B cell (primary cell): Measurements from ENCODE around the gene C11orf21. TPM values are rescaled to one million over a fixed set of nuclear protein-coding genes. Genes with fewer than 3 reads are reported as not detected.

ENCODE experiments used
- ATAC-seq: fragments of 200-7000 bp; cut with Tn5 transposase; one replicate; pipeline ENCODE4 v1.10.0; 2021; ENCODE audit warnings: low read depth, mild to moderate bottlenecking, moderate number of reproducible peaks, moderate library complexity
- CTCF ChIA-PET: fragments of 350-600 bp; sonication (Branson Sonifier 250); formaldehyde crosslinking; loops from one replicate; lab custom pipeline; 2021; ENCODE audit warnings: antibody characterized with exemption, inconsistent platforms; lab: Charles Lee
- POLR2A ChIA-PET: fragments of 350-600 bp; sonication (Branson Sonifier 250); formaldehyde crosslinking; loops from one replicate; lab custom pipeline; 2021; ENCODE audit warnings: antibody characterized with exemption; lab: Charles Lee
- DNase-seq: peaks from one replicate; pipeline ENCODE4 v3.0.0; 2013
- H2AFZ ChIP-seq: 2 replicates; pipeline ENCODE4 v1.6.1; 2012; ENCODE audit warnings: mild to moderate bottlenecking, low read depth, low read length; ENCODE audit not compliant: insufficient read depth, poor library complexity, severe bottlenecking
- H3K27ac ChIP-seq, 2 donors: 1 replicate in 1 of 2; 2 replicates in 1 of 2; pipeline ENCODE4 v1.5.1; 2012 to 2013; ENCODE audit warnings: low read length in 2 of 2, mild to moderate bottlenecking in 2 of 2, moderate library complexity in 1 of 2
- H3K27me3 ChIP-seq, 4 experiments: fragments of 200-600 bp in 1 of 4; sonication (generic) in 1 of 4; replicated peaks in 1 of 4; 1 replicate in 2 of 4; 2 replicates in 2 of 4; pipeline versions ENCODE4 v1.6.1 to v1.7.0; 2013 to 2016; ENCODE audit warnings: low read length in 3 of 4, mild to moderate bottlenecking in 2 of 4, mixed read lengths in 1 of 4, moderate library complexity in 1 of 4; ENCODE audit not compliant: insufficient read depth in 4 of 4, control insufficient read depth in 3 of 4; ENCODE audit errors: control extremely low read depth in 1 of 4
- H3K36me3 ChIP-seq, 2 experiments: replicated peaks in 1 of 2; 1 replicate in 1 of 2; 2 replicates in 1 of 2; pipeline versions ENCODE4 v1.6.1 to v1.7.1; 2013; ENCODE audit warnings: low read length in 1 of 2; ENCODE audit not compliant: insufficient read depth in 2 of 2, control insufficient read depth in 1 of 2; ENCODE audit errors: control extremely low read depth in 1 of 2, extremely low read depth in 1 of 2
- H3K4me1 ChIP-seq, 2 donors: fragments of 200-600 bp in 1 of 2; sonication (generic) in 1 of 2; 1 replicate in 1 of 2; 2 replicates in 1 of 2; pipeline versions ENCODE4 v1.5.1 to v1.6.1; 2013 to 2017; ENCODE audit warnings: low read length in 2 of 2; ENCODE audit not compliant: control insufficient read depth in 2 of 2, insufficient read depth in 2 of 2
- H3K4me2 ChIP-seq: replicated peaks from 2 replicates; pipeline ENCODE3; 2012; ENCODE audit warnings: mild to moderate bottlenecking, low read depth, low read length; ENCODE audit not compliant: poor library complexity, severe bottlenecking
- H3K4me3 ChIP-seq, 5 experiments: fragments of 200-600 bp in 1 of 5; sonication (generic) in 1 of 5; 1 replicate in 3 of 5; 2 replicates in 2 of 5; pipeline versions ENCODE4 v1.5.1 to v1.7.0; 2011 to 2016; ENCODE audit warnings: low read length in 4 of 5, mild to moderate bottlenecking in 4 of 5, low read depth in 2 of 5, control low read depth in 1 of 5, moderate library complexity in 1 of 5; ENCODE audit not compliant: insufficient read depth in 1 of 5; ENCODE audit errors: control extremely low read depth in 1 of 5, extremely low read depth in 1 of 5
- H3K79me2 ChIP-seq: fragments of 200-600 bp; sonication (generic); one replicate; pipeline ENCODE4 v1.6.0; 2016; ENCODE audit warnings: low read length; ENCODE audit not compliant: control insufficient read depth, insufficient read depth
- H3K9ac ChIP-seq: fragments of 200-600 bp; sonication (generic); 2 replicates; pipeline ENCODE4 v1.6.1; 2017; ENCODE audit warnings: mild to moderate bottlenecking, low read length, moderate library complexity
- H3K9me3 ChIP-seq, 3 donors: one replicate each; pipeline versions ENCODE4 v1.6.1 to v1.7.1; 2013; ENCODE audit warnings: low read length in 2 of 3; ENCODE audit not compliant: control insufficient read depth in 2 of 3, insufficient read depth in 1 of 3; ENCODE audit errors: control extremely low read depth in 1 of 3
- H4K20me1 ChIP-seq: 2 replicates; pipeline ENCODE4 v1.6.0; 2012; ENCODE audit warnings: mild to moderate bottlenecking, low read length; ENCODE audit not compliant: insufficient read depth, control insufficient read depth, poor library complexity, severe bottlenecking
- H3K27ac Mint-ChIP-seq: one replicate; pipeline ENCODE4 v1.8.0; 2021; ENCODE audit warnings: mixed read lengths
- H3K27me3 Mint-ChIP-seq: one replicate; pipeline ENCODE4 v1.8.0; 2021; ENCODE audit warnings: mixed read lengths
- H3K4me1 Mint-ChIP-seq: one replicate; pipeline ENCODE4 v1.8.0; 2021; ENCODE audit warnings: mixed read lengths
- H3K4me3 Mint-ChIP-seq: one replicate; pipeline ENCODE4 v1.8.0; 2021; ENCODE audit warnings: mixed read lengths
- H3K9me3 Mint-ChIP-seq: one replicate; pipeline ENCODE4 v1.8.0; 2022; ENCODE audit warnings: mixed read lengths; ENCODE audit not compliant: insufficient read depth
- CTCF ChIP-seq: fragments of 200-600 bp; IDR thresholded peaks from one replicate; pipeline ENCODE4 v1.8.0; 2022; ENCODE audit warnings: antibody characterized with exemption, mild to moderate bottlenecking
- EZH2 ChIP-seq: IDR thresholded peaks from 2 replicates; pipeline ENCODE4 v1.6.1; 2012; ENCODE audit warnings: borderline replicate concordance, low read depth, mild to moderate bottlenecking, moderate library complexity, low read length; ENCODE audit not compliant: insufficient read depth, poor library complexity, severe bottlenecking
- WGBS: methylation state at CpG from one replicate; pipeline ENCODE4 v1.1.5; 2013; ENCODE audit warnings: missing lambda C conversion rate; ENCODE audit not compliant: insufficient coverage; 5-methylcytosine and 5-hydroxymethylcytosine counted together
- intact Hi-C: fragments of 100-400 bp; cut with micrococcal nuclease; formaldehyde crosslinking; loops from one replicate; pipeline ENCODE4 v1.10.0; 2022
- polyA plus RNA-seq: library from polyadenylated mRNA; depleted of rRNA; stranded (reverse); fragments of >200 nt; gene quantifications from 2 replicates; pipeline ENCODE4 v1.2.3, GENCODE V29; 2012
- total RNA-seq, 2 donors: library from RNA; stranded (reverse); fragments of 120-200 nt in 1 of 2; gene quantifications; 1 replicate in 1 of 2; 2 replicates in 1 of 2; pipeline versions ENCODE4 v1.2.3 to v1.2.4, GENCODE V29; 2013 to 2022

C11orf21 gene
- total and polyA plus RNA-seq, 2 donors (not counting 1 experiment from before 2014, with no cell fraction given), result 22.8 to 38.9 TPM

- no peaks in the 10 kb centered on the region for H4K20me1 ChIP-seq
- H3K9ac ChIP-seq, result no peak overlapping the region
- no peak overlapping the region for H3K4me3 ChIP-seq
- intact Hi-C loops, result no loop called here
- ATAC-seq, result no peak
- H3K27me3 ChIP-seq, result peaks cover 0 to 40% (median 7%) of the 10 kb centered on the region in 4 experiments
- peaks cover 1 to 15% (median 4%) of the 10 kb centered on the region in 3 donors for H3K9me3 ChIP-seq
- H3K4me2 ChIP-seq, result no peak overlapping the region
- whole genome bisulfite sequencing, result 90% methylated on average over 25 of the region's 30 CpGs
- H2AFZ ChIP-seq, result no peak overlapping the region
- H3K9me3 Mint-ChIP-seq, result peaks cover 7% of the 10 kb centered on the region
- no peaks in the 10 kb centered on the region for H3K36me3 ChIP-seq
- peaks cover 11% of the 10 kb centered on the region for H3K27me3 Mint-ChIP-seq
- H3K27ac ChIP-seq, result no peak overlapping the region
- DNase-seq, result no peak
- H3K79me2 ChIP-seq, result no peaks in the 10 kb centered on the region
- no peak overlapping the region for H3K27ac Mint-ChIP-seq
- ChIA-PET POLR2A (no interaction called here), CTCF (interaction anchor here (0.9 to 1.2 kb wide), 2 partner anchors 23 to 145 kb away, joined by 3 read pairs; no protein-coding TSS in a partner anchor)
- peaks cover 8 to 9% of the 10 kb centered on the region in 2 donors for H3K4me1 ChIP-seq
- no peak overlapping the region for H3K4me3 Mint-ChIP-seq
- TF ChIP-seq CTCF (no peak), EZH2 (no peak)
- peaks cover 6% of the 10 kb centered on the region for H3K4me1 Mint-ChIP-seq
Measured at GRCh38 chr11:2275334-2276279, 26.1 kb downstream of the C11orf21 start.

- peaks cover 11% of the 10 kb centered on the region for H3K4me1 Mint-ChIP-seq
- H3K27me3 ChIP-seq, result peaks cover 0 to 45% (median 9%) of the 10 kb centered on the region in 4 experiments
Measured at GRCh38 chr11:2273771-2274170, 27.9 kb downstream of the C11orf21 start.

More at GRCh38 chr11:2273771-2274170, 27.9 kb downstream of the C11orf21 start:
- no peak overlapping the region for H2AFZ ChIP-seq
- peaks cover 8% of the 10 kb centered on the region for H3K27me3 Mint-ChIP-seq
- no peak for DNase-seq
- H3K27ac ChIP-seq, result no peak overlapping the region
- H3K79me2 ChIP-seq, result no peaks in the 10 kb centered on the region
- ChIA-PET CTCF (no interaction called here), POLR2A (no interaction called here)
- H3K4me3 Mint-ChIP-seq, result no peak overlapping the region
- H3K9ac ChIP-seq, result no peak overlapping the region
- H3K4me2 ChIP-seq, result no peak overlapping the region
- peaks cover 14 to 16% of the 10 kb centered on the region in 2 donors for H3K4me1 ChIP-seq
- intact Hi-C loops, result no loop called here
- peaks cover 0 to 15% (median 1%) of the 10 kb centered on the region in 3 donors for H3K9me3 ChIP-seq
- 90% methylated on average over 12 of the region's 12 CpGs for WGBS
- no peak overlapping the region for H3K4me3 ChIP-seq
- no peaks in the 10 kb centered on the region for H3K36me3 ChIP-seq
- ATAC-seq, result no peak
- no peaks in the 10 kb centered on the region for H3K9me3 Mint-ChIP-seq
- TF ChIP-seq CTCF (no peak), EZH2 (no peak)
- no peak overlapping the region for H3K27ac Mint-ChIP-seq
- H4K20me1 ChIP-seq, result no peaks in the 10 kb centered on the region
